IMR-90 (cell line): ENCODE data around the gene ANKRD9. TPM values are rescaled to one million over a fixed set of nuclear protein-coding genes. Genes with fewer than 3 reads are reported as not detected.

Experiments used
- ATAC-seq: fragments of 200-7000 bp; cut with Tn5 transposase; 2 replicates; pipeline ENCODE4 v1.9.1; 2020; ENCODE audit warnings: low read depth, mild to moderate bottlenecking, moderate library complexity
- BruUV-seq: library from RNA; stranded (reverse); fragments of 400-500 nt; replicated peaks from 2 replicates; lab custom pipeline; 2021; lab: Mats Ljungman, UMichigan
- CTCF ChIA-PET: fragments of 300-600 bp; formaldehyde crosslinking; extraction: SDS; loops from one replicate; lab custom pipeline; 2021; ENCODE audit warnings: antibody characterized with exemption; lab: Yijun Ruan, JAX
- POLR2A ChIA-PET: fragments of 300-600 bp; sonication (Branson Sonifier 250); formaldehyde crosslinking; loops from one replicate; lab custom pipeline; 2022; ENCODE audit warnings: antibody characterized with exemption; ENCODE audit not compliant: unreplicated experiment; lab: Charles Lee
- DNase-seq: peaks from one replicate; pipeline ENCODE4 v3.0.0; 2013
- H2AFZ ChIP-seq: replicated peaks from 2 replicates; pipeline ENCODE3; 2013; ENCODE audit warnings: low read length, mild to moderate bottlenecking; ENCODE audit not compliant: poor library complexity
- H2AK5ac ChIP-seq: 2 replicates; pipeline ENCODE4 v1.6.1; 2013; ENCODE audit warnings: low read depth, low read length, inconsistent platforms
- H2AK9ac ChIP-seq: replicated peaks from 2 replicates; pipeline ENCODE3; 2013; ENCODE audit warnings: mild to moderate bottlenecking, low read depth, low read length, moderate library complexity; ENCODE audit not compliant: poor library complexity
- H2BK120ac ChIP-seq: 2 replicates; pipeline ENCODE4 v1.6.1; 2013; ENCODE audit warnings: low read depth, low read length, inconsistent platforms
- H2BK15ac ChIP-seq: 3 replicates; pipeline ENCODE4 v1.6.1; 2013; ENCODE audit warnings: low read depth, low read length, inconsistent platforms
- H2BK20ac ChIP-seq: 2 replicates; pipeline ENCODE4 v1.6.1; 2013; ENCODE audit warnings: low read depth, mild to moderate bottlenecking, inconsistent platforms, low read length, moderate library complexity
- H2BK5ac ChIP-seq: 2 replicates; pipeline ENCODE4 v1.6.1; 2013; ENCODE audit warnings: mild to moderate bottlenecking, low read depth, low read length, inconsistent platforms; ENCODE audit not compliant: poor library complexity, severe bottlenecking
- H3K14ac ChIP-seq: replicated peaks from 2 replicates; pipeline ENCODE4 v1.6.1; 2013; ENCODE audit warnings: low read depth, low read length, inconsistent platforms
- H3K18ac ChIP-seq: 2 replicates; pipeline ENCODE4 v1.6.1; 2013; ENCODE audit warnings: low read depth, low read length, control low read depth
- H3K23ac ChIP-seq: 2 replicates; pipeline ENCODE4 v1.6.1; 2013; ENCODE audit warnings: low read depth, low read length, inconsistent platforms
- H3K27ac ChIP-seq: 2 replicates; pipeline ENCODE4 v1.5.1; 2013; ENCODE audit warnings: mild to moderate bottlenecking, control low read depth, low read length; ENCODE audit not compliant: insufficient read depth
- H3K27me3 ChIP-seq: 2 replicates; pipeline ENCODE4 v1.6.1; 2013; ENCODE audit warnings: low read length; ENCODE audit not compliant: control insufficient read depth, insufficient read depth
- H3K36me3 ChIP-seq: 2 replicates; pipeline ENCODE4 v1.6.1; 2013; ENCODE audit warnings: low read length, mixed read lengths; ENCODE audit not compliant: control insufficient read depth, insufficient read depth
- H3K4ac ChIP-seq: 2 replicates; pipeline ENCODE4 v1.6.1; 2013; ENCODE audit warnings: low read depth, low read length, inconsistent platforms
- H3K4me1 ChIP-seq: 2 replicates; pipeline ENCODE4 v1.6.1; 2013; ENCODE audit warnings: low read length, mixed read lengths; ENCODE audit not compliant: control insufficient read depth, insufficient read depth
- H3K4me2 ChIP-seq: 2 replicates; pipeline ENCODE4 v1.6.1; 2013; ENCODE audit warnings: low read depth, mild to moderate bottlenecking, control low read depth, low read length, moderate library complexity
- H3K4me3 ChIP-seq: 2 replicates; pipeline ENCODE4 v1.5.1; 2013; ENCODE audit warnings: low read depth, mild to moderate bottlenecking, control low read depth, low read length, moderate library complexity; ENCODE audit not compliant: insufficient read depth
- H3K56ac ChIP-seq: 2 replicates; pipeline ENCODE4 v1.6.1; 2013; ENCODE audit warnings: low read length, inconsistent platforms; ENCODE audit not compliant: insufficient read depth; ENCODE audit errors: extremely low read depth
- H3K79me1 ChIP-seq, 2 experiments: 2 replicates each; pipeline ENCODE4 v1.6.1; 2013; ENCODE audit warnings: low read length in 2 of 2, inconsistent platforms in 1 of 2, low read depth in 1 of 2
- H3K9ac ChIP-seq: 2 replicates; pipeline ENCODE4 v1.6.1; 2013; ENCODE audit warnings: low read depth, low read length, control low read depth
- H3K9me1 ChIP-seq: 2 replicates; pipeline ENCODE4 v1.6.1; 2013; ENCODE audit warnings: low read length, inconsistent platforms; ENCODE audit not compliant: insufficient read depth
- H3K9me3 ChIP-seq: 2 replicates; pipeline ENCODE4 v1.6.1; 2013; ENCODE audit warnings: low read length; ENCODE audit not compliant: control insufficient read depth, insufficient read depth
- H4K20me1 ChIP-seq: 2 replicates; pipeline ENCODE4 v1.6.1; 2013; ENCODE audit warnings: low read length, inconsistent platforms; ENCODE audit not compliant: insufficient read depth
- H4K5ac ChIP-seq: 2 replicates; pipeline ENCODE4 v1.6.1; 2013; ENCODE audit warnings: mild to moderate bottlenecking, low read depth, low read length, control low read depth
- H4K8ac ChIP-seq, 2 experiments: 2 replicates each; pipeline ENCODE4 v1.6.1; 2013; ENCODE audit warnings: low read depth in 2 of 2, low read length in 2 of 2, control low read depth in 1 of 2, inconsistent platforms in 1 of 2
- H4K91ac ChIP-seq: 2 replicates; pipeline ENCODE4 v1.6.1; 2013; ENCODE audit warnings: low read depth, low read length, inconsistent platforms; ENCODE audit not compliant: insufficient read depth
- BHLHE40 ChIP-seq: fragments of 150-350 bp; IDR thresholded peaks from 2 replicates; pipeline ENCODE4 v1.6.1; 2016; ENCODE audit warnings: mild to moderate bottlenecking, low read depth, low read length
- CEBPB ChIP-seq: IDR thresholded peaks from 2 replicates; pipeline ENCODE4 v1.6.1; 2012; ENCODE audit warnings: low read depth, low read length, improper control_type of control experiment
- CHD1 ChIP-seq: IDR thresholded peaks from 2 replicates; pipeline ENCODE4 v1.6.1; 2012; ENCODE audit warnings: low read depth, low read length, improper control_type of control experiment
- CTCF ChIP-seq: conservative IDR thresholded peaks from 2 replicates; pipeline ENCODE4 v1.5.1; 2012; ENCODE audit warnings: mild to moderate bottlenecking, low read depth, low read length, improper control_type of control experiment
- ELK1 ChIP-seq: fragments of 150-350 bp; IDR thresholded peaks from 2 replicates; pipeline ENCODE4 v1.6.1; 2016; ENCODE audit warnings: low read depth, mild to moderate bottlenecking, low read length, moderate library complexity, borderline replicate concordance
- FOS ChIP-seq: fragments of 150-350 bp; IDR thresholded peaks from 2 replicates; pipeline ENCODE4 v1.6.1; 2016; ENCODE audit warnings: low read depth, low read length
- MAFK ChIP-seq: IDR thresholded peaks from 2 replicates; pipeline ENCODE4 v1.6.1; 2012; ENCODE audit warnings: low read depth, low read length, improper control_type of control experiment
- MAZ ChIP-seq: IDR thresholded peaks from 2 replicates; pipeline ENCODE4 v1.6.1; 2012; ENCODE audit warnings: low read depth, mild to moderate bottlenecking, low read length, improper control_type of control experiment, moderate library complexity, borderline replicate concordance
- MXI1 ChIP-seq: IDR thresholded peaks from 2 replicates; pipeline ENCODE4 v1.6.1; 2012; ENCODE audit warnings: low read depth, mild to moderate bottlenecking, low read length, moderate library complexity, borderline replicate concordance
- NFE2L2 ChIP-seq: fragments of 150-350 bp; IDR thresholded peaks from 2 replicates; pipeline ENCODE4 v1.6.1; 2016; ENCODE audit warnings: low read depth, mild to moderate bottlenecking, low read length
- POLR2A ChIP-seq: IDR thresholded peaks from 2 replicates; pipeline ENCODE4 v1.6.1; 2012; ENCODE audit warnings: mild to moderate bottlenecking, low read depth, low read length
- RAD21 ChIP-seq: IDR thresholded peaks from 2 replicates; pipeline ENCODE4 v1.6.1; 2012; ENCODE audit warnings: low read length, improper control_type of control experiment
- RCOR1 ChIP-seq: IDR thresholded peaks from 2 replicates; pipeline ENCODE4 v1.6.1; 2012; ENCODE audit warnings: mild to moderate bottlenecking, low read length, improper control_type of control experiment; ENCODE audit not compliant: insufficient replicate concordance
- RFX5 ChIP-seq: IDR thresholded peaks from 2 replicates; pipeline ENCODE4 v1.8.0; 2012; ENCODE audit warnings: low read depth, mild to moderate bottlenecking, low read length, moderate library complexity
- SMC3 ChIP-seq: fragments of 150-350 bp; IDR thresholded peaks from 2 replicates; pipeline ENCODE4 v1.6.1; 2016; ENCODE audit warnings: low read depth, mild to moderate bottlenecking, antibody characterized with exemption, low read length, moderate library complexity
- USF2 ChIP-seq: fragments of 150-350 bp; IDR thresholded peaks from 2 replicates; pipeline ENCODE4 v1.6.1; 2017; ENCODE audit warnings: mild to moderate bottlenecking, antibody characterized with exemption, low read length, low read depth
- WGBS, 2 experiments: methylation state at CpG; one replicate each; pipeline versions ENCODE4 v1.1.5 to v1.1.7; 2013; ENCODE audit warnings: missing lambda C conversion rate in 2 of 2; ENCODE audit not compliant: insufficient read length in 1 of 2; ENCODE audit errors: extremely low coverage in 2 of 2; 5-methylcytosine and 5-hydroxymethylcytosine counted together
- dilution Hi-C: fragments of 300-500 bp; cut with HindIII; formaldehyde crosslinking; loops from one replicate; pipeline ENCODE4 v1.14.3; 2018; ENCODE audit warnings: low sequenced_read_pairs; ENCODE audit not compliant: unreplicated experiment
- in situ Hi-C: fragments of 300-500 bp; cut with MboI; formaldehyde crosslinking; loops from 3 replicates; pipeline ENCODE4 v1.14.3; 2019; ENCODE audit warnings: low sequenced_read_pairs, inconsistent platforms, mixed read lengths
- intact Hi-C: fragments of 100-400 bp; cut with micrococcal nuclease; formaldehyde crosslinking; loops from 2 replicates; pipeline ENCODE4 v1.10.0; 2022
- polyA plus RNA-seq, 3 experiments: library from polyadenylated mRNA; depleted of rRNA; stranded (reverse); fragments of >200 nt; gene quantifications; 2 replicates each; pipeline ENCODE4 v1.2.3, GENCODE V29; 2012; ENCODE audit warnings: low replicate concordance in 1 of 3
- total RNA-seq: library from RNA; depleted of rRNA; stranded (reverse); fragments of >200 nt; gene quantifications from 2 replicates; pipeline ENCODE4 v1.2.3, GENCODE V29; 2012

ANKRD9 gene
- total and polyA plus RNA-seq, 2 of the 4 experiments (the other 2 are of a cell fraction), result 3.9 to 15.7 TPM

- DNase-seq, result no peak
- Histone ChIP-seq H3K14ac (no peak overlapping the region), H2BK15ac (no peak overlapping the region), H4K5ac (no peak overlapping the region), H4K8ac (no peak overlapping the region), H3K4me3 (no peak overlapping the region), H2BK5ac (no peak overlapping the region), H2BK120ac (no peak overlapping the region), H3K4me2 (no peak overlapping the region), H2AK5ac (no peak overlapping the region), H3K4ac (no peak overlapping the region), H4K20me1 (no peaks in the 10 kb centered on the region), H2BK20ac (no peak overlapping the region), H4K91ac (no peak overlapping the region), H3K27me3 (peaks cover 16% of the 10 kb centered on the region), H3K4me1 (peaks cover 6% of the 10 kb centered on the region; the same call in 1 of the 2 replicates), H3K18ac (no peak overlapping the region), H3K36me3 (no peaks in the 10 kb centered on the region), H3K23ac (no peak overlapping the region), H3K9me1 (no peaks in the 10 kb centered on the region), H3K27ac (no peak overlapping the region), H2AK9ac (no peak overlapping the region), H3K79me1 (no peaks in the 10 kb centered on the region), H2AFZ (no peak overlapping the region), H3K9me3 (0 out of 2 replicates have a peak, but pooled peaks cover 2% of the 10 kb centered on the region), H3K56ac (no peak overlapping the region), H3K9ac (no peak overlapping the region)
- BruUV-seq, result no TSS peak
- TF ChIP-seq POLR2A (no peak), CEBPB (no peak), MAFK (no peak), RAD21 (no peak), ELK1 (no peak), NFE2L2 (no peak), MAZ (no peak), FOS (no peak), RFX5 (no peak), MXI1 (no peak), BHLHE40 (no peak), CTCF (no peak), SMC3 (no peak), CHD1 (no peak), RCOR1 (no peak), USF2 (no peak)
- ChIA-PET CTCF (interaction anchor here (1.1 kb wide), 1 partner anchor 24 kb away, joined by 3 read pairs; no protein-coding TSS in a partner anchor), POLR2A (interaction anchor here (0.6 kb wide), 1 partner anchor 832 kb away, joined by 14 read pairs; no protein-coding TSS in a partner anchor)
- in situ Hi-C loops, result no loop called here
- peak; percentile 25; the same call in 1 of the 2 replicates for ATAC-seq
- dilution Hi-C loops, result no loop called here
- intact Hi-C loops, result no loop called here
- WGBS, 2 experiments, result no CpG with 5 or more reads among the region's 3 CpGs
Measured at GRCh38 chr14:102548616-102549240, 39.2 kb upstream of the ANKRD9 start.
